Measurements from ENCODE around the gene AQP11.

- no peak for TF ChIP-seq CTCF (IDR thresholded peaks at IDR 0.05)
- no peak for TF ChIP-seq POLR2A (IDR thresholded peaks at IDR 0.05)
- no peak for TF ChIP-seq EP300 (IDR thresholded peaks at IDR 0.05)
- TF ChIP-seq POLR2AphosphoS5 (IDR thresholded peaks at IDR 0.05): no peak
Measured at GRCh38 chr11:77548552-77549445, 41.0 kb upstream of the AQP11 start.

Measured in gastroesophageal sphincter (tissue), 3 donors.